Upper lobe of left lung (tissue), 6 donors: ENCODE measurements around the gene SULT1B1. TPM values are rescaled to one million over a fixed set of nuclear protein-coding genes. Genes with fewer than 3 reads are reported as not detected.
A peak's percentile ranks its signal among the peaks of the same experiment; 100 is the strongest.

Source experiments
- ATAC-seq, 2 donors: fragments of 200-7000 bp; cut with Tn5 transposase; one replicate each; pipeline ENCODE4 v1.9.1; 2022; ENCODE audit warnings: mild to moderate bottlenecking in 2 of 2, moderate library complexity in 2 of 2; ENCODE audit not compliant: low FRiP score in 2 of 2
- DNase-seq, 2 donors: peaks; one replicate each; pipeline ENCODE4 v3.0.0-alpha.2; 2019 to 2020
- H3K27ac ChIP-seq, 4 donors: fragments of 200-600 bp; sonication (generic); one replicate each; pipeline ENCODE4 v1.5.1; 2016 to 2019
- H3K27me3 ChIP-seq, 4 donors: fragments of 200-600 bp; sonication (generic); one replicate each; pipeline ENCODE4 v1.5.1; 2017 to 2019
- H3K36me3 ChIP-seq, 4 donors: fragments of 200-600 bp; sonication (generic); one replicate each; pipeline ENCODE4 v1.5.1; 2016 to 2019
- H3K4me1 ChIP-seq, 4 donors: fragments of 200-600 bp; sonication (generic); one replicate each; pipeline ENCODE4 v1.5.1; 2018 to 2019
- H3K4me3 ChIP-seq, 4 donors: fragments of 200-600 bp; sonication (generic); one replicate each; pipeline ENCODE4 v1.5.1; 2017 to 2019; ENCODE audit warnings: mild to moderate bottlenecking in 2 of 4, moderate library complexity in 1 of 4
- H3K9me3 ChIP-seq, 4 donors: fragments of 200-600 bp; sonication (generic); one replicate each; pipeline ENCODE4 v1.5.1; 2018 to 2019
- EP300 ChIP-seq, 4 donors: sonication (generic); formaldehyde crosslinking; IDR thresholded peaks; one replicate each; pipeline ENCODE4 v1.5.1; 2017; ENCODE audit warnings: antibody characterized with exemption in 4 of 4, control low read depth in 2 of 4
- POLR2A ChIP-seq, 4 donors: fragments of 450-650 bp; IDR thresholded peaks; one replicate each; pipeline ENCODE4 v1.5.1; 2016 to 2017; ENCODE audit warnings: antibody characterized with exemption in 4 of 4, mild to moderate bottlenecking in 2 of 4
- POLR2AphosphoS5 ChIP-seq, 2 donors: sonication (generic); formaldehyde crosslinking; IDR thresholded peaks; one replicate each; pipeline ENCODE4 v1.5.1; 2017; ENCODE audit warnings: antibody characterized with exemption in 2 of 2
- WGBS, 2 donors: methylation state at CpG; one replicate each; pipeline ENCODE4 v1.1.5; 2017 to 2018; 5-methylcytosine and 5-hydroxymethylcytosine counted together
- total RNA-seq, 6 donors: library from RNA; depleted of rRNA in 4 of 6; stranded (reverse); fragments of >200 nt in 4 of 6; gene quantifications; one replicate each; pipeline versions ENCODE4 v1.1.0 to v1.2.1, GENCODE V29; 2016 to 2021
- TF ChIP-seq, protein P1 (sequence below), 6 experiments: fragments of 450-650 bp in 4 of 6; fragments of 200-600 bp in 2 of 6; sonication (generic) in 2 of 6; IDR thresholded peaks; one replicate each; pipeline ENCODE4 v1.5.1; 2016 to 2019; ENCODE audit warnings: antibody characterized with exemption in 6 of 6
- donor health status: DM: no; HTN: no; CAD: no; lungs with moderate emphysema.
- donor health status: DM: no; HTN: yes; CAD: no; lungs with severe emphysema.

SULT1B1 gene
- total RNA-seq, 6 donors from 2014 or later, result 2.1 to 12.9 (median 4.9) TPM

- Histone ChIP-seq H3K4me1 (no peaks in the 10 kb centered on the region), H3K9me3 (no peaks in the 10 kb centered on the region), H3K36me3 (no peaks in the 10 kb centered on the region), H3K27me3 (no peaks in the 10 kb centered on the region), H3K4me3 (no peak overlapping the region), H3K27ac (no peak overlapping the region)
- DNase-seq (no peak), ATAC-seq (no peak)
- TF ChIP-seq POLR2AphosphoS5 (IDR thresholded peaks at IDR 0.05), result no peak
- no peak for TF ChIP-seq EP300 (IDR thresholded peaks at IDR 0.05)
- no peak for TF ChIP-seq POLR2A (IDR thresholded peaks at IDR 0.05)
- TF ChIP-seq, protein P1, sequence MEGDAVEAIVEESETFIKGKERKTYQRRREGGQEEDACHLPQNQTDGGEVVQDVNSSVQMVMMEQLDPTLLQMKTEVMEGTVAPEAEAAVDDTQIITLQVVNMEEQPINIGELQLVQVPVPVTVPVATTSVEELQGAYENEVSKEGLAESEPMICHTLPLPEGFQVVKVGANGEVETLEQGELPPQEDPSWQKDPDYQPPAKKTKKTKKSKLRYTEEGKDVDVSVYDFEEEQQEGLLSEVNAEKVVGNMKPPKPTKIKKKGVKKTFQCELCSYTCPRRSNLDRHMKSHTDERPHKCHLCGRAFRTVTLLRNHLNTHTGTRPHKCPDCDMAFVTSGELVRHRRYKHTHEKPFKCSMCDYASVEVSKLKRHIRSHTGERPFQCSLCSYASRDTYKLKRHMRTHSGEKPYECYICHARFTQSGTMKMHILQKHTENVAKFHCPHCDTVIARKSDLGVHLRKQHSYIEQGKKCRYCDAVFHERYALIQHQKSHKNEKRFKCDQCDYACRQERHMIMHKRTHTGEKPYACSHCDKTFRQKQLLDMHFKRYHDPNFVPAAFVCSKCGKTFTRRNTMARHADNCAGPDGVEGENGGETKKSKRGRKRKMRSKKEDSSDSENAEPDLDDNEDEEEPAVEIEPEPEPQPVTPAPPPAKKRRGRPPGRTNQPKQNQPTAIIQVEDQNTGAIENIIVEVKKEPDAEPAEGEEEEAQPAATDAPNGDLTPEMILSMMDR (IDR thresholded peaks at IDR 0.05), result no peak
- WGBS, 2 donors, result 79 to 83% methylated on average over 1 of the region's 1 CpG
Measured at GRCh38 chr4:69765751-69766150, 5.3 kb upstream of the SULT1B1 start.

DNA sequence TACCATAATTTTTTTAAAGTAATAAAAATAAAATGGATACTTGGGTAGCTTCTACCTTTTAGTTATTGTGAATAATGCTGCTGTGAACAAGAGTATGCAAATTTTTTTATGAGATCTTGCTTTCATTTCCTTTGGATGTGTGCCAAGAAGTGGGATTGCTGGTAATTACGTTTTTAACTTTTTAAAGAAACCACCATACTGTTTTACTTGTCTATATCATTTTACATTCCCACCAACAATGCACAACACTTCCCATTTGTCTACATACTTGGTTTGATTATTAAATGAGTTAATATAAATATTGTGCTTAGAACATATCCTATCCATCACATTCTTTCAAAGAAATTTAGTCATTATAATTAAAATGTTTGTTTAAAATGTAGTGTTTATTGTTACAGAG is 3.9 kb upstream of the SULT1B1 start:
- Histone ChIP-seq H3K4me1 (no peaks in the 10 kb centered on the region), H3K4me3 (no peak overlapping the region), H3K36me3 (no peaks in the 10 kb centered on the region), H3K9me3 (no peaks in the 10 kb centered on the region), H3K27ac (no peak overlapping the region), H3K27me3 (no peaks in the 10 kb centered on the region)
- no peak for DNase-seq
- ATAC-seq, result no peak
- no peak for TF ChIP-seq POLR2AphosphoS5 (IDR thresholded peaks at IDR 0.05)
- no peak for TF ChIP-seq POLR2A (IDR thresholded peaks at IDR 0.05)
- TF ChIP-seq EP300 (IDR thresholded peaks at IDR 0.05), result no peak
- TF ChIP-seq, protein P1 (IDR thresholded peaks at IDR 0.05), result no peak
- 9 to 25% methylated on average over 1 of the region's 1 CpG for WGBS, 2 donors

GRCh38 chr4:69763233-69763632 is 2.8 kb upstream of the SULT1B1 start:
- 89 to 96% methylated on average over 3 of the region's 3 CpGs for WGBS, 2 donors
- no peaks in the 10 kb centered on the region for H3K9me3 ChIP-seq
- ATAC-seq, result no peak
- no peak for DNase-seq
- TF ChIP-seq POLR2A (IDR thresholded peaks at IDR 0.05), result no peak
- TF ChIP-seq, protein P1 (IDR thresholded peaks at IDR 0.05), result no peak
- no peak for TF ChIP-seq POLR2AphosphoS5 (IDR thresholded peaks at IDR 0.05)
- no peak for TF ChIP-seq EP300 (IDR thresholded peaks at IDR 0.05)
- H3K4me3 ChIP-seq, result no peak overlapping the region
- H3K36me3 ChIP-seq, result no peaks in the 10 kb centered on the region
- H3K27ac ChIP-seq, result no peak overlapping the region
- H3K27me3 ChIP-seq, result no peaks in the 10 kb centered on the region
- H3K4me1 ChIP-seq, result no peaks in the 10 kb centered on the region

- ATAC-seq (no peak), DNase-seq (no peak)
- Histone ChIP-seq H3K27me3 (no peaks in the 10 kb centered on the region), H3K36me3 (no peaks in the 10 kb centered on the region), H3K4me1 (no peaks in the 10 kb centered on the region), H3K27ac (peak overlapping the region in 3 of 4 donors; percentile 19 to 74 (median 48)), H3K4me3 (peak overlapping the region in 1 of 4 donors; percentile 13), H3K9me3 (no peaks in the 10 kb centered on the region)
- TF ChIP-seq, protein P1 (IDR thresholded peaks at IDR 0.05), result no peak
- no peak for TF ChIP-seq POLR2A (IDR thresholded peaks at IDR 0.05)
- TF ChIP-seq POLR2AphosphoS5 (IDR thresholded peaks at IDR 0.05), result no peak
- no peak for TF ChIP-seq EP300 (IDR thresholded peaks at IDR 0.05)
- WGBS, 2 donors, result 58 to 59% methylated on average over 6 of the region's 6 CpGs
Measured at GRCh38 chr4:69759189-69759604, 1.2 kb downstream of the SULT1B1 start.

DNA sequence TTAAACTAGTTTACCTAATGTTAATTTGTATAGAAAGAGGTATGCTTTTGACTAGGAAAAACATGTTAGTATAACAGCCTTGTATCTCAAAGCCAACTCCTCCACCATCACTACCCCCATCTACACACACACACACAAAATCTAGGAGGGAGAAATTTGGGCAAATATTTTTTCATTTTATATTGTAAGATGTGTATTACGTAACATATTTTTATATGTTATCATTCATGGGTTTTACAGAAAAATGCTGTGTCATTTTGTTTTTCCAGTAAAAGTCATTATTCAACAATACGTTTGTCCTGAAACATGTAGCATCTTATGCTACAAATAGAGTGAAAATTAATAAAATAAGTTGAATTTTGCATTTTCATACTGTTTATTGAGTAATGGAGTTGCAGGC is 3.0 kb downstream of the SULT1B1 start:
- ATAC-seq (no peak), DNase-seq (no peak)
- Histone ChIP-seq H3K4me1 (no peaks in the 10 kb centered on the region), H3K27me3 (no peaks in the 10 kb centered on the region), H3K4me3 (no peak overlapping the region), H3K27ac (no peak overlapping the region), H3K9me3 (no peaks in the 10 kb centered on the region), H3K36me3 (no peaks in the 10 kb centered on the region)
- TF ChIP-seq, protein P1 (IDR thresholded peaks at IDR 0.05), result no peak
- TF ChIP-seq POLR2A (IDR thresholded peaks at IDR 0.05), result no peak
- no peak for TF ChIP-seq EP300 (IDR thresholded peaks at IDR 0.05)
- TF ChIP-seq POLR2AphosphoS5 (IDR thresholded peaks at IDR 0.05), result no peak
- WGBS, 2 donors, result 86 to 91% methylated on average over 2 of the region's 2 CpGs
